Measurements from ENCODE around the gene POM121C. TPM values are rescaled to one million over a fixed set of nuclear protein-coding genes. Genes with fewer than 3 reads are reported as not detected.
"Not testable (repeated sequence)": the region's sequence is repeated elsewhere in the genome, so short reads cannot be mapped to it uniquely, and the experiment has no call there.

POM121C gene
- total and polyA plus RNA-seq, 2 donors: 8.2 to 15.4 TPM

- not testable (repeated sequence) for H3K4me3 ChIP-seq (ENCODE audit: low read length in 2 of 2); H3K4me1 ChIP-seq (ENCODE audit: control insufficient read depth in 2 of 2, insufficient read depth in 2 of 2, low read length in 2 of 2); H3K36me3 ChIP-seq (ENCODE audit: control insufficient read depth in 2 of 2, insufficient read depth in 2 of 2, low read length in 1 of 2); H3K27ac ChIP-seq (ENCODE audit: low read depth in 1 of 2, low read length in 1 of 2); H3K27me3 ChIP-seq (ENCODE audit: control insufficient read depth in 2 of 2, insufficient read depth in 1 of 2, low read length in 1 of 2); H3K9me3 ChIP-seq (ENCODE audit: control insufficient read depth in 2 of 2, insufficient read depth in 1 of 2, low read length in 1 of 2); DNase-seq (ENCODE audit: low read depth in 6 of 9, low spot score in 9 of 9)
- no CpG with 5 or more reads among the region's 28 CpGs for WGBS
These were observed 82.3 kb downstream of the POM121C start for GRCh38 chr7:75403455-75404443.

- H3K4me1 ChIP-seq (ENCODE audit: control insufficient read depth in 2 of 2, insufficient read depth in 2 of 2, low read length in 2 of 2); H3K4me3 ChIP-seq (ENCODE audit: low read length in 2 of 2); H3K27ac ChIP-seq (ENCODE audit: low read depth in 1 of 2, low read length in 1 of 2); H3K9me3 ChIP-seq (ENCODE audit: control insufficient read depth in 2 of 2, insufficient read depth in 1 of 2, low read length in 1 of 2); H3K36me3 ChIP-seq (ENCODE audit: control insufficient read depth in 2 of 2, insufficient read depth in 2 of 2, low read length in 1 of 2); H3K27me3 ChIP-seq (ENCODE audit: control insufficient read depth in 2 of 2, insufficient read depth in 1 of 2, low read length in 1 of 2); DNase-seq (ENCODE audit: low read depth in 6 of 9, low spot score in 9 of 9): not testable (repeated sequence)
- WGBS: no CpG with 5 or more reads among the region's 6 CpGs
These were observed 85.5 kb downstream of the POM121C start for GRCh38 chr7:75400575-75400974.

- H3K4me3 ChIP-seq (ENCODE audit: low read length in 2 of 2); H3K27me3 ChIP-seq (ENCODE audit: control insufficient read depth in 2 of 2, insufficient read depth in 1 of 2, low read length in 1 of 2); H3K36me3 ChIP-seq (ENCODE audit: control insufficient read depth in 2 of 2, insufficient read depth in 2 of 2, low read length in 1 of 2); DNase-seq (ENCODE audit: low read depth in 6 of 9, low spot score in 9 of 9); H3K27ac ChIP-seq (ENCODE audit: low read depth in 1 of 2, low read length in 1 of 2); H3K4me1 ChIP-seq (ENCODE audit: control insufficient read depth in 2 of 2, insufficient read depth in 2 of 2, low read length in 2 of 2); H3K9me3 ChIP-seq (ENCODE audit: control insufficient read depth in 2 of 2, insufficient read depth in 1 of 2, low read length in 1 of 2): not testable (repeated sequence)
- 88% methylated on average over 4 of the region's 34 CpGs for WGBS
These were observed 87.1 kb downstream of the POM121C start for GRCh38 chr7:75398771-75399700.

- H3K9me3 ChIP-seq (ENCODE audit: control insufficient read depth in 2 of 2, insufficient read depth in 1 of 2, low read length in 1 of 2): not testable (repeated sequence)
These were observed 88.2 kb downstream of the POM121C start for GRCh38 chr7:75397865-75398264.

GRCh38 chr7:75395329-75395728, 90.8 kb downstream of the POM121C start, which contains the start of gene TRIM73:
TRIM73 (plus strand) TSS chr7:75395629; CDS start chr7:75398934, 3,305 bp downstream.
- not testable (repeated sequence) for H3K27me3 ChIP-seq (ENCODE audit: control insufficient read depth in 2 of 2, insufficient read depth in 1 of 2, low read length in 1 of 2); H3K36me3 ChIP-seq (ENCODE audit: control insufficient read depth in 2 of 2, insufficient read depth in 2 of 2, low read length in 1 of 2); H3K4me3 ChIP-seq (ENCODE audit: low read length in 2 of 2); DNase-seq (ENCODE audit: low read depth in 6 of 9, low spot score in 9 of 9); H3K9me3 ChIP-seq (ENCODE audit: control insufficient read depth in 2 of 2, insufficient read depth in 1 of 2, low read length in 1 of 2); H3K27ac ChIP-seq (ENCODE audit: low read depth in 1 of 2, low read length in 1 of 2); H3K4me1 ChIP-seq (ENCODE audit: control insufficient read depth in 2 of 2, insufficient read depth in 2 of 2, low read length in 2 of 2)
- WGBS: 37% methylated on average over 14 of the region's 34 CpGs

More at GRCh38 chr7:75397865-75398264, 88.2 kb downstream of the POM121C start:
- no CpG with 5 or more reads among the region's 2 CpGs for WGBS
- H3K4me1 ChIP-seq (ENCODE audit: control insufficient read depth in 2 of 2, insufficient read depth in 2 of 2, low read length in 2 of 2); DNase-seq (ENCODE audit: low read depth in 6 of 9, low spot score in 9 of 9); H3K4me3 ChIP-seq (ENCODE audit: low read length in 2 of 2); H3K27ac ChIP-seq (ENCODE audit: low read depth in 1 of 2, low read length in 1 of 2); H3K36me3 ChIP-seq (ENCODE audit: control insufficient read depth in 2 of 2, insufficient read depth in 2 of 2, low read length in 1 of 2); H3K27me3 ChIP-seq (ENCODE audit: control insufficient read depth in 2 of 2, insufficient read depth in 1 of 2, low read length in 1 of 2): not testable (repeated sequence)

GRCh38 chr7:75393194-75393593, 92.9 kb downstream of the POM121C start:
- H3K9me3 ChIP-seq (ENCODE audit: control insufficient read depth in 2 of 2, insufficient read depth in 1 of 2, low read length in 1 of 2); H3K36me3 ChIP-seq (ENCODE audit: control insufficient read depth in 2 of 2, insufficient read depth in 2 of 2, low read length in 1 of 2); DNase-seq (ENCODE audit: low read depth in 6 of 9, low spot score in 9 of 9); H3K4me1 ChIP-seq (ENCODE audit: control insufficient read depth in 2 of 2, insufficient read depth in 2 of 2, low read length in 2 of 2); H3K4me3 ChIP-seq (ENCODE audit: low read length in 2 of 2); H3K27me3 ChIP-seq (ENCODE audit: control insufficient read depth in 2 of 2, insufficient read depth in 1 of 2, low read length in 1 of 2); H3K27ac ChIP-seq (ENCODE audit: low read depth in 1 of 2, low read length in 1 of 2): not testable (repeated sequence)
- WGBS: no CpG with 5 or more reads among the region's 6 CpGs

GRCh38 chr7:75374519-75375317, 111.4 kb downstream of the POM121C start:
- H3K27ac ChIP-seq (ENCODE audit: low read depth in 1 of 2, low read length in 1 of 2); H3K4me1 ChIP-seq (ENCODE audit: control insufficient read depth in 2 of 2, insufficient read depth in 2 of 2, low read length in 2 of 2); H3K4me3 ChIP-seq (ENCODE audit: low read length in 2 of 2); H3K27me3 ChIP-seq (ENCODE audit: control insufficient read depth in 2 of 2, insufficient read depth in 1 of 2, low read length in 1 of 2); H3K9me3 ChIP-seq (ENCODE audit: control insufficient read depth in 2 of 2, insufficient read depth in 1 of 2, low read length in 1 of 2); H3K36me3 ChIP-seq (ENCODE audit: control insufficient read depth in 2 of 2, insufficient read depth in 2 of 2, low read length in 1 of 2); DNase-seq (ENCODE audit: low read depth in 6 of 9, low spot score in 9 of 9): not testable (repeated sequence)
- WGBS: no CpG with 5 or more reads among the region's 17 CpGs

GRCh38 chr7:75374144-75374518, 112.0 kb downstream of the POM121C start:
- WGBS: no CpG with 5 or more reads among the region's 4 CpGs
- not testable (repeated sequence) for H3K4me1 ChIP-seq (ENCODE audit: control insufficient read depth in 2 of 2, insufficient read depth in 2 of 2, low read length in 2 of 2)

More at GRCh38 chr7:75374144-75374518, 112.0 kb downstream of the POM121C start:
- H3K27ac ChIP-seq (ENCODE audit: low read depth in 1 of 2, low read length in 1 of 2); DNase-seq (ENCODE audit: low read depth in 6 of 9, low spot score in 9 of 9); H3K36me3 ChIP-seq (ENCODE audit: control insufficient read depth in 2 of 2, insufficient read depth in 2 of 2, low read length in 1 of 2); H3K9me3 ChIP-seq (ENCODE audit: control insufficient read depth in 2 of 2, insufficient read depth in 1 of 2, low read length in 1 of 2); H3K4me3 ChIP-seq (ENCODE audit: low read length in 2 of 2); H3K27me3 ChIP-seq (ENCODE audit: control insufficient read depth in 2 of 2, insufficient read depth in 1 of 2, low read length in 1 of 2): not testable (repeated sequence)
